Measurements from ENCODE around the gene IZUMO2. TPM values are rescaled to one million over a fixed set of nuclear protein-coding genes. Genes with fewer than 3 reads are reported as not detected.

IZUMO2 gene
- polyA plus RNA-seq, 4 donors = 0.09 TPM; not detected in 3

Other genes starting within 250 kb of the IZUMO2 start
- 10 to 100 TPM; 40.2 to 51.7 (median 46.6) TPM for gene ATF5, start 234.1 kb downstream of the IZUMO2 start, polyA plus RNA-seq
- gene NUP62, start 233.8 kb downstream of the IZUMO2 start, polyA plus RNA-seq = 10 to 100 TPM; 20.5 to 44.0 (median 27.9) TPM
- 10 to 100 TPM in 1 of 4 donors, 1 to 10 TPM in 1, under 1 TPM in 2; 0.45 to 37.2 (median 0.80) TPM for gene SIGLEC11, start 202.1 kb downstream of the IZUMO2 start, polyA plus RNA-seq
- gene VRK3, start 137.9 kb downstream of the IZUMO2 start, polyA plus RNA-seq = 10 to 100 TPM; 39.8 to 63.3 (median 48.9) TPM
- 1 to 10 TPM; 1.6 to 7.2 (median 2.3) TPM for gene ZNF473, start 137.3 kb downstream of the IZUMO2 start, polyA plus RNA-seq
- 100 to 1,000 TPM; 202 to 392 (median 242) TPM for gene MYH14, start 40.3 kb upstream of the IZUMO2 start, polyA plus RNA-seq
- 1 to 10 TPM in 1 of 4 donors, under 1 TPM in 3; 0.22 to 1.6 (median 0.43) TPM for gene KCNC3, start 166.1 kb upstream of the IZUMO2 start, polyA plus RNA-seq
- gene NAPSA, start 202.4 kb upstream of the IZUMO2 start, polyA plus RNA-seq = 1 to 10 TPM; 1.8 to 9.6 (median 5.2) TPM
- 10 to 100 TPM; 40.4 to 78.4 (median 62.7) TPM for gene NR1H2, start 213.2 kb upstream of the IZUMO2 start, polyA plus RNA-seq
- 10 to 100 TPM; 25.0 to 34.0 (median 30.6) TPM for gene POLD1, start 221.1 kb upstream of the IZUMO2 start, polyA plus RNA-seq

Measured in small intestine (tissue), 4 donors.